BE2C (cell line): ENCODE data around the gene VPREB3.

Source experiments
- DNase-seq: peaks from one replicate; pipeline ENCODE4 v3.0.0-alpha.2; 2020
- H3K27me3 ChIP-seq: fragments of 250-450 bp; sonication (Bioruptor Pico); 2 replicates; pipeline ENCODE4 v1.5.1; 2020; ENCODE audit warnings: mild to moderate bottlenecking
- H3K36me3 ChIP-seq: fragments of 250-450 bp; sonication (Bioruptor Pico); 2 replicates; pipeline ENCODE4 v1.5.1; 2020; ENCODE audit warnings: mild to moderate bottlenecking
- H3K4me1 ChIP-seq: fragments of 250-450 bp; sonication (Bioruptor Pico); 2 replicates; pipeline ENCODE4 v1.5.1; 2020
- H3K4me3 ChIP-seq: 2 replicates; pipeline ENCODE4 v1.5.1; 2011; ENCODE audit warnings: low read depth, low read length
- H3K9me3 ChIP-seq: fragments of 250-450 bp; sonication (Bioruptor Pico); 2 replicates; pipeline ENCODE4 v1.5.1; 2020
- CTCF ChIP-seq: IDR thresholded peaks from 2 replicates; pipeline ENCODE4 v1.5.1; 2012; ENCODE audit warnings: mild to moderate bottlenecking, low read depth, low read length

VPREB3 gene

GRCh38 chr22:23789121-23789520 lies 34.9 kb upstream of the VPREB3 start:
- no peak for DNase-seq
- Histone ChIP-seq H3K9me3 (no peaks in the 10 kb centered on the region), H3K4me3 (no peak overlapping the region), H3K4me1 (peaks cover 14% of the 10 kb centered on the region), H3K36me3 (peaks cover 16% of the 10 kb centered on the region), H3K27me3 (no peaks in the 10 kb centered on the region)
- no peak for TF ChIP-seq CTCF

GRCh38 chr22:23787910-23788309 lies 33.7 kb upstream of the VPREB3 start:
- no peaks in the 10 kb centered on the region for H3K9me3 ChIP-seq
- H3K4me3 ChIP-seq: peak overlapping the region; percentile 70
- H3K36me3 ChIP-seq: peaks cover 5% of the 10 kb centered on the region; the same call in 1 of the 2 replicates
- H3K27me3 ChIP-seq: no peaks in the 10 kb centered on the region
- peaks cover 14% of the 10 kb centered on the region for H3K4me1 ChIP-seq
- no peak for DNase-seq
- TF ChIP-seq CTCF: no peak

- TF ChIP-seq CTCF: no peak
- no peak for DNase-seq
- Histone ChIP-seq H3K9me3 (no peaks in the 10 kb centered on the region), H3K4me1 (peaks cover 14% of the 10 kb centered on the region), H3K27me3 (no peaks in the 10 kb centered on the region), H3K4me3 (peak overlapping the region; percentile 70), H3K36me3 (peaks cover 2% of the 10 kb centered on the region; the same call in 1 of the 2 replicates)
Measured at GRCh38 chr22:23787600-23787896, 33.3 kb upstream of the VPREB3 start.

DNA sequence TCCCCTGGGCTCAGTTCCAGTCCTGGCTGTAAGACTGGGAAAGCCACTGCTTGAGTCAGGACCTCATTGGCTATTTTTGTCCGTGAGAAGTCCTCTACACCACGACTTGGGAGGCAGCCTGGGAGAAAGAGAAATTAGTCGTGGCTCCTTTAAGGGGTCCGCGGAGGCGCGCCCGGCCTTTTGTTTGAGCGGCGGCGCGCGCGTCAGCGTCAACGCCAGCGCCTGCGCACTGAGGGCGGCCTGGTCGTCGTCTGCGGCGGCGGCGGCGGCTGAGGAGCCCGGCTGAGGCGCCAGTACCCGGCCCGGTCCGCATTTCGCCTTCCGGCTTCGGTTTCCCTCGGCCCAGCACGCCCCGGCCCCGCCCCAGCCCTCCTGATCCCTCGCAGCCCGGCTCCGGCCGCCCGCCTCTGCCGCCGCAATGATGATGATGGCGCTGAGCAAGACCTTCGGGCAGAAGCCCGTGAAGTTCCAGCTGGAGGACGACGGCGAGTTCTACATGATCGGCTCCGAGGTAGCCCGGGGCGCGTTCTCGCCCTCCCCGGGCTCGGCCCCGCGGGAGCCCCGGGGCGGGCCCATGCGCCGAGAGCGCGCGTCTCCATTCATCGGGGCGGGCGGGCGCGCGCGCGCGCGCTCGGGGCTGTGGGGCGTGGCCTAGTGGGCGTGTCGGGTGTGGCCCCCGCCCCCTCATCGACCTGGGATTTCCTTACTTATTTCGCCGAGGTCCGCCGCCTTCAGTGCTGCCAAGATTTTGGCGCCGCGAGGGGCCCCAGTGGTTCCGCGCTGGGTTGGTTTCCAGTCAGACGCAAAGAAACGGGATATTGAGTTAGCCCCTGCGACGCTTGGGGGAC lies 32.8 kb upstream of the VPREB3 start, which contains the start of gene SMARCB1:
Gene SMARCB1, plus strand, starts transcription at position 215 of the 848 bp plus-strand sequence. Its CDS starts 204 bp downstream, at position 419.
- no peak for TF ChIP-seq CTCF
- Histone ChIP-seq H3K9me3 (no peaks in the 10 kb centered on the region), H3K36me3 (no peaks in the 10 kb centered on the region; the same call in 1 of the 2 replicates), H3K27me3 (no peaks in the 10 kb centered on the region), H3K4me3 (peak within 1 kb of the TSS; percentile 70), H3K4me1 (peaks cover 14% of the 10 kb centered on the region)
- DNase-seq: peak; percentile 91

DNA sequence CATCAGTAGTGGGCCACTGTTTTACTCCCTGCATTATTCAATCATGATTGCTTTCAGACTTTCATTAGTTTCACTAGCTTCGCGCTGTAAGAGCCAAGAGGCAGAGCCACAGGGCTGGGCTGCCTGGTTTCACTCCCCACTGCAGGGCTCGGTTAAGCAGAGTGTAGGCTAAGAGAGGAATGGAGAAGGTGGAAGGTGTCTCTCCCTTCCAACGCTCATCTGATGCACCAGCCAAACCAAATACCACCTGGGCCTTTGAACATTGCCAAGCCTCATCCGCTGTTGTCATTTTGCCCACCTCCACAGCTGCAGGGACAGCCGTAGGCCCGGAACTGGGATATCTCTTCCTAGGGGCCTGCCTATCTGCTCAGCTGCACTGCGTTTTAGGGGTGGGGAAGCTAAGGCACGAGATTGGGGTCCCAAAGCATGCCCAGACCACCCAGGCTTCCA lies 32.1 kb upstream of the VPREB3 start:
- H3K4me1 ChIP-seq: peaks cover 15% of the 10 kb centered on the region
- no peaks in the 10 kb centered on the region for H3K9me3 ChIP-seq
- no peaks in the 10 kb centered on the region; the same call in 1 of the 2 replicates for H3K36me3 ChIP-seq
- no peak for TF ChIP-seq CTCF
- peak overlapping the region; percentile 70 for H3K4me3 ChIP-seq
- H3K27me3 ChIP-seq: no peaks in the 10 kb centered on the region
- no peak for DNase-seq

GRCh38 chr22:23784215-23784732 lies 30.0 kb upstream of the VPREB3 start:
- no peak for TF ChIP-seq CTCF
- Histone ChIP-seq H3K36me3 (no peaks in the 10 kb centered on the region; the same call in 1 of the 2 replicates), H3K9me3 (no peaks in the 10 kb centered on the region), H3K27me3 (no peaks in the 10 kb centered on the region), H3K4me1 (peaks cover 7% of the 10 kb centered on the region), H3K4me3 (no peak overlapping the region)
- no peak for DNase-seq
